H9 (cell line): ENCODE results near the gene XRCC3. TPM values are rescaled to one million over a fixed set of nuclear protein-coding genes. Genes with fewer than 3 reads are reported as not detected.

Experiments
- DNase-seq: peaks from one replicate; pipeline ENCODE4 v3.0.0-alpha.2; 2017
- H2AFZ ChIP-seq: one replicate; pipeline ENCODE4 v1.6.1; 2013; ENCODE audit warnings: mild to moderate bottlenecking, low read length, control low read depth, moderate library complexity
- H2AK5ac ChIP-seq: 2 replicates; pipeline ENCODE4 v1.6.1; 2013; ENCODE audit warnings: low read length, control low read depth, mixed read lengths; ENCODE audit not compliant: insufficient read length
- H2BK120ac ChIP-seq: one replicate; pipeline ENCODE4 v1.6.1; 2013; ENCODE audit warnings: low read depth, mild to moderate bottlenecking, low read length, control low read depth, inconsistent platforms; ENCODE audit not compliant: poor library complexity, severe bottlenecking
- H2BK12ac ChIP-seq: 2 replicates; pipeline ENCODE4 v1.6.1; 2013; ENCODE audit warnings: low read length, control low read depth, mixed read lengths, low read depth; ENCODE audit not compliant: insufficient read length
- H2BK15ac ChIP-seq: 2 replicates; pipeline ENCODE4 v1.6.1; 2013; ENCODE audit warnings: low read depth, low read length, control low read depth
- H2BK20ac ChIP-seq: one replicate; pipeline ENCODE4 v1.6.1; 2013; ENCODE audit warnings: low read depth, mild to moderate bottlenecking, low read length, control low read depth, inconsistent platforms; ENCODE audit not compliant: poor library complexity, severe bottlenecking
- H2BK5ac ChIP-seq: 2 replicates; pipeline ENCODE4 v1.6.1; 2013; ENCODE audit warnings: low read length, control low read depth, mixed read lengths; ENCODE audit not compliant: insufficient read length
- H3K14ac ChIP-seq: 2 replicates; pipeline ENCODE4 v1.6.1; 2013; ENCODE audit warnings: low read length, control low read depth; ENCODE audit not compliant: insufficient read depth
- H3K18ac ChIP-seq: 2 replicates; pipeline ENCODE4 v1.6.1; 2013; ENCODE audit warnings: low read depth, mild to moderate bottlenecking, mixed read lengths, low read length, control low read depth; ENCODE audit not compliant: insufficient read length
- H3K23ac ChIP-seq: 2 replicates; pipeline ENCODE4 v1.6.1; 2013; ENCODE audit warnings: low read length, control low read depth, mixed read lengths, low read depth; ENCODE audit not compliant: insufficient read length
- H3K23me2 ChIP-seq: 2 replicates; pipeline ENCODE4 v1.6.1; 2013; ENCODE audit warnings: low read depth, mild to moderate bottlenecking, mixed read lengths, low read length, control low read depth; ENCODE audit not compliant: insufficient read length, poor library complexity, severe bottlenecking
- H3K27ac ChIP-seq: 2 replicates; pipeline ENCODE4 v1.5.1; 2013; ENCODE audit warnings: low read length, control low read depth, mixed read lengths, low read depth; ENCODE audit not compliant: insufficient read length
- H3K27me3 ChIP-seq: 2 replicates; pipeline ENCODE4 v1.6.1; 2013; ENCODE audit warnings: low read length, control low read depth, inconsistent platforms; ENCODE audit not compliant: insufficient read depth
- H3K4ac ChIP-seq: 2 replicates; pipeline ENCODE4 v1.6.1; 2013; ENCODE audit warnings: low read depth, mild to moderate bottlenecking, control low read depth, inconsistent platforms, low read length, moderate library complexity
- H3K4me1 ChIP-seq: 2 replicates; pipeline ENCODE4 v1.6.1; 2013; ENCODE audit warnings: low read length, control low read depth, inconsistent platforms; ENCODE audit not compliant: insufficient read depth
- H3K4me2 ChIP-seq: 2 replicates; pipeline ENCODE4 v1.6.1; 2013; ENCODE audit warnings: low read length, control low read depth, mixed read lengths; ENCODE audit not compliant: insufficient read length, insufficient read depth
- H3K56ac ChIP-seq: 2 replicates; pipeline ENCODE4 v1.6.1; 2013; ENCODE audit warnings: low read depth, mild to moderate bottlenecking, mixed read lengths, low read length, control low read depth; ENCODE audit not compliant: insufficient read length
- H3K79me1 ChIP-seq: 2 replicates; pipeline ENCODE4 v1.6.1; 2013; ENCODE audit warnings: low read depth, mild to moderate bottlenecking, moderate library complexity, low read length, control low read depth, inconsistent platforms; ENCODE audit not compliant: insufficient read depth, poor library complexity, severe bottlenecking
- H3K79me2 ChIP-seq: 2 replicates; pipeline ENCODE4 v1.6.1; 2013; ENCODE audit warnings: low read length, control low read depth, inconsistent platforms; ENCODE audit not compliant: insufficient read depth
- H3K9ac ChIP-seq: 2 replicates; pipeline ENCODE4 v1.6.1; 2013; ENCODE audit warnings: low read length, control low read depth, mixed read lengths; ENCODE audit not compliant: insufficient read length; ENCODE audit errors: extremely low read depth
- H3K9me3 ChIP-seq: one replicate; pipeline ENCODE4 v1.6.1; 2013; ENCODE audit warnings: low read depth, low read length, inconsistent platforms; ENCODE audit not compliant: control insufficient read depth
- H3T11ph ChIP-seq: one replicate; pipeline ENCODE4 v1.6.1; 2013; ENCODE audit warnings: mild to moderate bottlenecking, low read length, control low read depth, inconsistent platforms
- H4K20me1 ChIP-seq: one replicate; pipeline ENCODE4 v1.6.1; 2013; ENCODE audit not compliant: control insufficient read depth, insufficient read length, insufficient read depth
- H4K5ac ChIP-seq: 2 replicates; pipeline ENCODE4 v1.6.1; 2013; ENCODE audit warnings: low read depth, mild to moderate bottlenecking, mixed read lengths, low read length, control low read depth; ENCODE audit not compliant: insufficient read length
- H4K8ac ChIP-seq: replicated peaks from 2 replicates; pipeline ENCODE4 v1.6.1; 2013; ENCODE audit warnings: low read length, control low read depth, mixed read lengths, low read depth; ENCODE audit not compliant: insufficient read length
- H4K91ac ChIP-seq: 2 replicates; pipeline ENCODE4 v1.6.1; 2013; ENCODE audit warnings: low read depth, mild to moderate bottlenecking, moderate library complexity, mixed read lengths, low read length, control low read depth; ENCODE audit not compliant: insufficient read length
- H3K27ac Mint-ChIP-seq, 3 experiments: 2 replicates in 2 of 3; 3 replicates in 1 of 3; pipeline ENCODE4 v1.8.0; 2020 to 2021; ENCODE audit warnings: mixed read lengths in 3 of 3, mild to moderate bottlenecking in 1 of 3, moderate library complexity in 1 of 3
- H3K27me3 Mint-ChIP-seq: 2 replicates; pipeline ENCODE4 v1.8.0; 2021; ENCODE audit warnings: low read depth, mild to moderate bottlenecking, moderate library complexity, mixed read lengths
- H3K36me3 Mint-ChIP-seq, 3 experiments: 2 replicates in 2 of 3; 3 replicates in 1 of 3; pipeline ENCODE4 v1.8.0; 2020 to 2021; ENCODE audit warnings: low read depth in 3 of 3, mixed read lengths in 3 of 3; ENCODE audit not compliant: insufficient read depth in 1 of 3
- H3K4me1 Mint-ChIP-seq, 2 experiments: 2 replicates each; pipeline ENCODE4 v1.8.0; 2020; ENCODE audit warnings: mixed read lengths in 2 of 2
- H3K4me3 Mint-ChIP-seq, 2 experiments: 2 replicates in 1 of 2; 3 replicates in 1 of 2; pipeline ENCODE4 v1.8.0; 2020 to 2021; ENCODE audit warnings: mild to moderate bottlenecking in 2 of 2, mixed read lengths in 2 of 2, moderate library complexity in 1 of 2
- H3K9me3 Mint-ChIP-seq, 2 experiments: 2 replicates in 1 of 2; 3 replicates in 1 of 2; pipeline ENCODE4 v1.8.0; 2020; ENCODE audit warnings: mild to moderate bottlenecking in 2 of 2, mixed read lengths in 2 of 2, moderate library complexity in 1 of 2
- CTCF ChIP-seq: fragments of 200-600 bp; sonication (generic); conservative IDR thresholded peaks from 3 replicates; pipeline ENCODE4 v1.8.0; 2021; ENCODE audit warnings: antibody characterized with exemption, mild to moderate bottlenecking
- WGBS: extraction: QIAGEN DNeasy Blood & Tissue Kit; methylation state at CpG from one replicate; pipeline ENCODE4 v1.1.7; 2013; ENCODE audit warnings: missing lambda C conversion rate, low lambda C conversion rate, mixed read lengths; ENCODE audit not compliant: insufficient read length; ENCODE audit errors: extremely low coverage; 5-methylcytosine and 5-hydroxymethylcytosine counted together
- total RNA-seq: library from RNA; stranded (reverse); gene quantifications from 2 replicates; pipeline ENCODE4 v1.2.1, GENCODE V29; 2021

The XRCC3 gene
- total RNA-seq, 1 experiment from 2014 or later = 45.3 TPM

GRCh38 chr14:103687712-103688111, 27.5 kb downstream of the XRCC3 start:
- no peak for TF ChIP-seq CTCF
- Histone ChIP-seq H3K4ac (no peak overlapping the region), H2BK120ac (no peak overlapping the region), H3K9ac (no peak overlapping the region), H4K91ac (no peak overlapping the region), H3K14ac (no peak overlapping the region), H2BK20ac (no peak overlapping the region), H2AK5ac (no peak overlapping the region), H3K4me2 (no peak overlapping the region), H3K27ac (no peak overlapping the region), H3K79me2 (0 out of 2 replicates have a peak, but pooled peaks cover 2% of the 10 kb centered on the region), H3K79me1 (no peaks in the 10 kb centered on the region), H3K56ac (no peak overlapping the region), H3T11ph (no peak overlapping the region), H2BK5ac (no peak overlapping the region), H4K8ac (no peak overlapping the region), H3K23ac (no peak overlapping the region), H3K4me1 (no peaks in the 10 kb centered on the region), H3K9me3 (no peaks in the 10 kb centered on the region), H3K23me2 (no peaks in the 10 kb centered on the region), H4K20me1 (peaks cover under 1% of the 10 kb centered on the region), H3K27me3 (no peaks in the 10 kb centered on the region), H3K18ac (no peak overlapping the region), H2BK15ac (no peak overlapping the region), H2AFZ (no peak overlapping the region), H4K5ac (no peak overlapping the region), H2BK12ac (no peak overlapping the region)
- H3K36me3 Mint-ChIP-seq = peaks cover 2 to 66% (median 49%) of the 10 kb centered on the region in 3 experiments; a peak in 6 of 7 replicates
- no CpG with 5 or more reads among the region's 4 CpGs for WGBS
- H3K27me3 Mint-ChIP-seq = no peaks in the 10 kb centered on the region
- DNase-seq = no peak
- H3K4me3 Mint-ChIP-seq = no peak overlapping the region
- no peak overlapping the region for H3K27ac Mint-ChIP-seq
- no peaks in the 10 kb centered on the region; a peak in 2 of 4 replicates for H3K4me1 Mint-ChIP-seq
- H3K9me3 Mint-ChIP-seq = no peaks in the 10 kb centered on the region
